Erythroblast (primary cell): ENCODE results near the gene TMEM164.

ENCODE experiments used
- GATA1 ChIP-seq: IDR thresholded peaks from 2 replicates; pipeline ENCODE4 v1.6.1; 2011; ENCODE audit warnings: low read depth, mild to moderate bottlenecking, control low read depth, low read length, moderate library complexity
- POLR2A ChIP-seq: IDR thresholded peaks from 2 replicates; pipeline ENCODE4 v1.6.1; 2011; ENCODE audit warnings: mild to moderate bottlenecking, low read length

DNA sequence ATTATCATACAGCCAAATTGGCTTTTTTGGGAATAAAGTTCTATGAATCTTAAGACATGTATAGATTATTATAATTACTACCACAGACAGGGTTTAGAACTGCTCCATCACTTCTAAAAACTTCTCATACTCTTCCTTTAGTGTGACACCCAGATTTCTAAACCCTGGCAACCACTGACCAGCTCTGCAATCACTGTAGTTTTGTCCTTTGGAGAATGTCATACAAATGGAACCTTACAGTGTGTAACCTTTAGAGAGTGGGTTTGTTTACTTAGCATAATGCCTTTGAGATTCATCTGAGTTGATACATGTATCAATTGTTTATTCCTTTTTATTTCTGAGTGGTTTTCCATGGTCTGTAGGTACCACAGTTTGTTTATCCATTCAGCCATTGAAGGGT is 95.0 kb downstream of the TMEM164 start:
- TF ChIP-seq POLR2A, result no peak
- no peak for TF ChIP-seq GATA1
